Trophoblast cell (in vitro differentiated cells and primary cell): ENCODE results near the gene PRKAG1.

Experiments
- DNase-seq, 2 donors: peaks; one replicate each; pipeline ENCODE4 v3.0.0-alpha.2; 2016
- H2AFZ ChIP-seq: 2 replicates; pipeline ENCODE4 v1.6.1; 2013; ENCODE audit warnings: low read length, moderate library complexity, mild to moderate bottlenecking; ENCODE audit not compliant: insufficient read depth, poor library complexity
- H2AK5ac ChIP-seq: 2 replicates; pipeline ENCODE4 v1.6.1; 2013; ENCODE audit warnings: mild to moderate bottlenecking, low read length
- H2BK120ac ChIP-seq: 2 replicates; pipeline ENCODE4 v1.6.1; 2013; ENCODE audit warnings: low read length, mild to moderate bottlenecking, moderate library complexity; ENCODE audit not compliant: insufficient read depth, poor library complexity
- H2BK12ac ChIP-seq: 2 replicates; pipeline ENCODE4 v1.6.1; 2013; ENCODE audit warnings: mild to moderate bottlenecking, low read length, moderate library complexity
- H2BK5ac ChIP-seq: 2 replicates; pipeline ENCODE4 v1.6.1; 2013; ENCODE audit warnings: low read length, low read depth, moderate library complexity, mild to moderate bottlenecking; ENCODE audit not compliant: poor library complexity
- H3K14ac ChIP-seq: 2 replicates; pipeline ENCODE4 v1.6.1; 2013; ENCODE audit warnings: mild to moderate bottlenecking, low read length
- H3K18ac ChIP-seq: 2 replicates; pipeline ENCODE4 v1.6.1; 2013; ENCODE audit warnings: mild to moderate bottlenecking, low read length
- H3K23ac ChIP-seq: 2 replicates; pipeline ENCODE4 v1.6.1; 2013; ENCODE audit warnings: low read length
- H3K27ac ChIP-seq: 2 replicates; pipeline ENCODE4 v1.5.1; 2013; ENCODE audit warnings: low read depth, mild to moderate bottlenecking, inconsistent platforms, low read length, moderate library complexity
- H3K27me3 ChIP-seq: 2 replicates; pipeline ENCODE4 v1.6.1; 2013; ENCODE audit warnings: inconsistent platforms, mild to moderate bottlenecking, low read length, moderate library complexity; ENCODE audit not compliant: insufficient read depth
- H3K36me3 ChIP-seq, 2 experiments: 1 replicate in 1 of 2; 2 replicates in 1 of 2; pipeline ENCODE4 v1.6.1; 2013; ENCODE audit warnings: low read length in 2 of 2, mild to moderate bottlenecking in 2 of 2, moderate library complexity in 1 of 2; ENCODE audit not compliant: insufficient read depth in 2 of 2, control insufficient read depth in 1 of 2
- H3K4ac ChIP-seq: 2 replicates; pipeline ENCODE4 v1.6.1; 2013; ENCODE audit warnings: low read depth, mild to moderate bottlenecking, low read length, moderate library complexity
- H3K4me1 ChIP-seq, 2 experiments: 1 replicate in 1 of 2; 2 replicates in 1 of 2; pipeline ENCODE4 v1.6.1; 2013; ENCODE audit warnings: low read length in 2 of 2, mild to moderate bottlenecking in 2 of 2, moderate library complexity in 1 of 2; ENCODE audit not compliant: insufficient read depth in 2 of 2, control insufficient read depth in 1 of 2
- H3K4me2 ChIP-seq: 2 replicates; pipeline ENCODE4 v1.6.1; 2013; ENCODE audit warnings: inconsistent platforms, mild to moderate bottlenecking, low read length, moderate library complexity
- H3K4me3 ChIP-seq: 2 replicates; pipeline ENCODE4 v1.5.1; 2013; ENCODE audit warnings: mild to moderate bottlenecking, low read depth, low read length, inconsistent platforms
- H3K79me1 ChIP-seq: one replicate; pipeline ENCODE4 v1.6.1; 2013; ENCODE audit warnings: low read length
- H3K79me2 ChIP-seq: 2 replicates; pipeline ENCODE4 v1.6.1; 2013; ENCODE audit warnings: low read length, mild to moderate bottlenecking; ENCODE audit not compliant: control insufficient read depth, insufficient read depth, poor library complexity
- H3K9ac ChIP-seq: 2 replicates; pipeline ENCODE4 v1.6.1; 2013; ENCODE audit warnings: mild to moderate bottlenecking, low read length
- H3K9me3 ChIP-seq: 2 replicates; pipeline ENCODE4 v1.6.1; 2013; ENCODE audit warnings: low read depth, mild to moderate bottlenecking, control low read depth, inconsistent platforms, low read length; ENCODE audit not compliant: insufficient read depth
- H4K12ac ChIP-seq: 2 replicates; pipeline ENCODE4 v1.6.1; 2013; ENCODE audit warnings: low read depth, mild to moderate bottlenecking, low read length, moderate library complexity
- H4K8ac ChIP-seq: 2 replicates; pipeline ENCODE4 v1.6.1; 2013; ENCODE audit warnings: low read depth, mild to moderate bottlenecking, low read length, moderate library complexity
- H4K91ac ChIP-seq: one replicate; pipeline ENCODE4 v1.6.1; 2013; ENCODE audit warnings: low read depth, mild to moderate bottlenecking, low read length, moderate library complexity
- WGBS: extraction: QIAGEN DNeasy Blood & Tissue Kit; methylation state at CpG from one replicate; pipeline ENCODE4 v1.1.7; 2013; ENCODE audit warnings: missing lambda C conversion rate; ENCODE audit not compliant: insufficient read length, insufficient coverage; ENCODE audit errors: extremely low coverage; 5-methylcytosine and 5-hydroxymethylcytosine counted together

PRKAG1 gene

GRCh38 chr12:49038291-49038955 is 19.8 kb upstream of the PRKAG1 start:
- Histone ChIP-seq H3K4me2 (no peak overlapping the region), H2AFZ (no peak overlapping the region), H2AK5ac (no peak overlapping the region), H3K27me3 (no peaks in the 10 kb centered on the region), H4K12ac (no peak overlapping the region), H3K23ac (no peak overlapping the region), H3K79me2 (no peaks in the 10 kb centered on the region), H4K8ac (no peak overlapping the region), H3K27ac (no peak overlapping the region), H2BK12ac (no peak overlapping the region), H3K4ac (no peak overlapping the region), H4K91ac (no peak overlapping the region), H3K9me3 (no peaks in the 10 kb centered on the region), H3K36me3 (peaks cover 80 to 83% of the 10 kb centered on the region in 2 experiments), H3K9ac (no peak overlapping the region), H2BK5ac (no peak overlapping the region), H3K79me1 (no peaks in the 10 kb centered on the region), H3K18ac (no peak overlapping the region), H3K4me1 (no peaks in the 10 kb centered on the region), H3K4me3 (no peak overlapping the region), H3K14ac (no peak overlapping the region), H2BK120ac (no peak overlapping the region)
- no peak for DNase-seq
- WGBS: no CpG with 5 or more reads among the region's 20 CpGs

- no peak overlapping the region for H3K4ac ChIP-seq
- no peak overlapping the region for H3K23ac ChIP-seq
- H2BK5ac ChIP-seq: no peak overlapping the region
- peak overlapping the region; percentile 17 for H3K18ac ChIP-seq
- no peak overlapping the region for H2AFZ ChIP-seq
- peaks cover 80 to 83% of the 10 kb centered on the region in 2 experiments for H3K36me3 ChIP-seq
- H3K4me2 ChIP-seq: no peak overlapping the region
- no CpG with 5 or more reads among the region's 7 CpGs for WGBS
- H3K79me2 ChIP-seq: no peaks in the 10 kb centered on the region
- H4K12ac ChIP-seq: no peak overlapping the region
- H3K27me3 ChIP-seq: no peaks in the 10 kb centered on the region
- H4K8ac ChIP-seq: no peak overlapping the region
- no peak for DNase-seq
- peak overlapping the region; percentile 14 for H3K9ac ChIP-seq
- no peak overlapping the region for H2BK120ac ChIP-seq
- H4K91ac ChIP-seq: no peak overlapping the region
- H3K14ac ChIP-seq: no peak overlapping the region
- H2BK12ac ChIP-seq: no peak overlapping the region
- H3K4me3 ChIP-seq: no peak overlapping the region
- no peak overlapping the region for H2AK5ac ChIP-seq
- H3K79me1 ChIP-seq: no peaks in the 10 kb centered on the region
- H3K27ac ChIP-seq: no peak overlapping the region
- no peaks in the 10 kb centered on the region for H3K9me3 ChIP-seq
- H3K4me1 ChIP-seq: no peaks in the 10 kb centered on the region
These were observed 19.3 kb upstream of the PRKAG1 start for GRCh38 chr12:49037947-49038237.

- Histone ChIP-seq H3K79me1 (no peaks in the 10 kb centered on the region), H3K9ac (peak overlapping the region; percentile 14), H2AK5ac (no peak overlapping the region), H2BK120ac (no peak overlapping the region), H3K4me3 (no peak overlapping the region), H3K4ac (no peak overlapping the region), H3K14ac (no peak overlapping the region), H3K23ac (no peak overlapping the region), H4K91ac (no peak overlapping the region), H3K18ac (peak overlapping the region; percentile 17), H2AFZ (no peak overlapping the region), H4K8ac (no peak overlapping the region), H2BK5ac (no peak overlapping the region), H3K27me3 (no peaks in the 10 kb centered on the region), H3K4me1 (no peaks in the 10 kb centered on the region), H3K79me2 (no peaks in the 10 kb centered on the region), H3K36me3 (peaks cover 80 to 83% of the 10 kb centered on the region in 2 experiments), H3K4me2 (no peak overlapping the region), H2BK12ac (no peak overlapping the region), H3K9me3 (no peaks in the 10 kb centered on the region), H4K12ac (no peak overlapping the region), H3K27ac (no peak overlapping the region)
- DNase-seq: no peak
- WGBS: no CpG with 5 or more reads among the region's 9 CpGs
These were observed 18.8 kb upstream of the PRKAG1 start for GRCh38 chr12:49037111-49037946.

GRCh38 chr12:49036029-49036428 is 17.5 kb upstream of the PRKAG1 start:
- no peaks in the 10 kb centered on the region for H3K9me3 ChIP-seq
- no peak overlapping the region for H4K8ac ChIP-seq
- H3K27ac ChIP-seq: no peak overlapping the region
- no peaks in the 10 kb centered on the region for H3K4me1 ChIP-seq
- no peak overlapping the region for H3K4me2 ChIP-seq
- no peak overlapping the region for H2BK5ac ChIP-seq
- peaks cover 80 to 83% of the 10 kb centered on the region in 2 experiments for H3K36me3 ChIP-seq
- H2AK5ac ChIP-seq: no peak overlapping the region
- H3K4ac ChIP-seq: no peak overlapping the region
- H2BK120ac ChIP-seq: no peak overlapping the region
- no peaks in the 10 kb centered on the region for H3K79me1 ChIP-seq
- H3K18ac ChIP-seq: no peak overlapping the region
- H3K23ac ChIP-seq: no peak overlapping the region
- H3K4me3 ChIP-seq: no peak overlapping the region
- H3K27me3 ChIP-seq: no peaks in the 10 kb centered on the region
- no peak overlapping the region for H4K12ac ChIP-seq
- H4K91ac ChIP-seq: no peak overlapping the region
- no peak overlapping the region for H3K9ac ChIP-seq
- DNase-seq: no peak
- WGBS: no CpG with 5 or more reads among the region's 4 CpGs
- H3K79me2 ChIP-seq: no peaks in the 10 kb centered on the region
- H2BK12ac ChIP-seq: no peak overlapping the region
- no peak overlapping the region for H2AFZ ChIP-seq
- no peak overlapping the region for H3K14ac ChIP-seq
